SU-DHL-6 (cell line): ENCODE measurements around the gene GSTM5.

Experiments
- H2AFZ ChIP-seq: fragments of 200-600 bp; sonication (generic); 2 replicates; pipeline ENCODE4 v1.6.1; 2014; ENCODE audit warnings: low read depth, mild to moderate bottlenecking, moderate library complexity, mixed read lengths, antibody characterized with exemption, low read length; ENCODE audit not compliant: severe bottlenecking
- H3F3A ChIP-seq: fragments of 200-600 bp; shearing (Covaris generic); 2 replicates; pipeline ENCODE4 v1.6.0; 2016; ENCODE audit warnings: antibody characterized with exemption, mild to moderate bottlenecking; ENCODE audit not compliant: insufficient read depth
- H3K27ac ChIP-seq: fragments of 200-600 bp; sonication (generic); 2 replicates; pipeline ENCODE4 v1.5.1; 2016; ENCODE audit warnings: low read depth, mild to moderate bottlenecking, low read length, moderate library complexity, mixed read lengths
- H3K27me3 ChIP-seq: fragments of 200-600 bp; sonication (generic), shearing (Covaris generic); 2 replicates; pipeline ENCODE4 v1.6.0; 2014; ENCODE audit warnings: mild to moderate bottlenecking, low read length
- H3K36me3 ChIP-seq: fragments of 200-600 bp; sonication (generic); 2 replicates; pipeline ENCODE4 v1.6.1; 2014; ENCODE audit warnings: mild to moderate bottlenecking, low read length, mixed read lengths
- H3K4me2 ChIP-seq: fragments of 300-600, 200-600 bp; shearing (Covaris generic), sonication (generic); 2 replicates; pipeline ENCODE4 v1.6.0; 2014; ENCODE audit warnings: low read length, low read depth, mild to moderate bottlenecking; ENCODE audit not compliant: poor library complexity, severe bottlenecking
- H3K4me3 ChIP-seq: fragments of 200-600 bp; sonication (generic); 2 replicates; pipeline ENCODE4 v1.5.1; 2014; ENCODE audit warnings: antibody characterized with exemption, low read length, mild to moderate bottlenecking, mixed read lengths; ENCODE audit not compliant: insufficient read depth, poor library complexity, severe bottlenecking
- H3K79me2 ChIP-seq: fragments of 200-600 bp; sonication (generic); 2 replicates; pipeline ENCODE4 v1.6.1; 2014; ENCODE audit warnings: mild to moderate bottlenecking, low read length, moderate library complexity; ENCODE audit not compliant: insufficient read depth
- H3K9ac ChIP-seq: fragments of 200-600 bp; sonication (generic); 2 replicates; pipeline ENCODE4 v1.7.0; 2014; ENCODE audit warnings: mild to moderate bottlenecking, low read length
- H3K9me2 ChIP-seq: fragments of 200-600 bp; sonication (generic); replicated peaks from 2 replicates; pipeline ENCODE4 v1.6.1; 2014; ENCODE audit warnings: low read length; ENCODE audit not compliant: insufficient read depth
- H3K9me3 ChIP-seq: fragments of 200-600 bp; sonication (generic); 2 replicates; pipeline ENCODE4 v1.6.1; 2014; ENCODE audit warnings: low read length, mixed read lengths; ENCODE audit not compliant: insufficient read depth
- H4K20me1 ChIP-seq: fragments of 200-600 bp; sonication (generic); 2 replicates; pipeline ENCODE4 v1.6.1; 2014; ENCODE audit warnings: low read depth, mild to moderate bottlenecking, antibody characterized with exemption, low read length, moderate library complexity, mixed read lengths
- EZH2phosphoT487 ChIP-seq: fragments of 200-600 bp; sonication (generic), shearing (Covaris generic); conservative IDR thresholded peaks from 2 replicates; pipeline ENCODE4 v1.6.1; 2018; ENCODE audit warnings: mild to moderate bottlenecking, antibody characterized with exemption, low read length, moderate library complexity, mixed read lengths
- TF ChIP-seq, protein P1 (sequence below): fragments of 200-600 bp; sonication (generic); IDR thresholded peaks from one replicate; pipeline ENCODE4 v1.5.1; 2017; ENCODE audit warnings: antibody characterized with exemption, mild to moderate bottlenecking, low read length, moderate library complexity; ENCODE audit not compliant: insufficient read depth, poor library complexity, severe bottlenecking

Gene GSTM5

GRCh38 chr1:109719337-109719837 is 7.3 kb downstream of the GSTM5 start:
- Histone ChIP-seq H3F3A (no peaks in the 10 kb centered on the region), H3K27ac (no peak overlapping the region), H2AFZ (no peak overlapping the region), H3K4me3 (no peak overlapping the region), H3K9me3 (no peaks in the 10 kb centered on the region), H3K9ac (no peak overlapping the region), H4K20me1 (no peaks in the 10 kb centered on the region), H3K36me3 (no peaks in the 10 kb centered on the region), H3K79me2 (no peaks in the 10 kb centered on the region), H3K9me2 (no peaks in the 10 kb centered on the region), H3K4me2 (no peak overlapping the region), H3K27me3 (no peaks in the 10 kb centered on the region)
- TF ChIP-seq, protein P1, sequence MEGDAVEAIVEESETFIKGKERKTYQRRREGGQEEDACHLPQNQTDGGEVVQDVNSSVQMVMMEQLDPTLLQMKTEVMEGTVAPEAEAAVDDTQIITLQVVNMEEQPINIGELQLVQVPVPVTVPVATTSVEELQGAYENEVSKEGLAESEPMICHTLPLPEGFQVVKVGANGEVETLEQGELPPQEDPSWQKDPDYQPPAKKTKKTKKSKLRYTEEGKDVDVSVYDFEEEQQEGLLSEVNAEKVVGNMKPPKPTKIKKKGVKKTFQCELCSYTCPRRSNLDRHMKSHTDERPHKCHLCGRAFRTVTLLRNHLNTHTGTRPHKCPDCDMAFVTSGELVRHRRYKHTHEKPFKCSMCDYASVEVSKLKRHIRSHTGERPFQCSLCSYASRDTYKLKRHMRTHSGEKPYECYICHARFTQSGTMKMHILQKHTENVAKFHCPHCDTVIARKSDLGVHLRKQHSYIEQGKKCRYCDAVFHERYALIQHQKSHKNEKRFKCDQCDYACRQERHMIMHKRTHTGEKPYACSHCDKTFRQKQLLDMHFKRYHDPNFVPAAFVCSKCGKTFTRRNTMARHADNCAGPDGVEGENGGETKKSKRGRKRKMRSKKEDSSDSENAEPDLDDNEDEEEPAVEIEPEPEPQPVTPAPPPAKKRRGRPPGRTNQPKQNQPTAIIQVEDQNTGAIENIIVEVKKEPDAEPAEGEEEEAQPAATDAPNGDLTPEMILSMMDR: no peak
- TF ChIP-seq EZH2phosphoT487: no peak

DNA sequence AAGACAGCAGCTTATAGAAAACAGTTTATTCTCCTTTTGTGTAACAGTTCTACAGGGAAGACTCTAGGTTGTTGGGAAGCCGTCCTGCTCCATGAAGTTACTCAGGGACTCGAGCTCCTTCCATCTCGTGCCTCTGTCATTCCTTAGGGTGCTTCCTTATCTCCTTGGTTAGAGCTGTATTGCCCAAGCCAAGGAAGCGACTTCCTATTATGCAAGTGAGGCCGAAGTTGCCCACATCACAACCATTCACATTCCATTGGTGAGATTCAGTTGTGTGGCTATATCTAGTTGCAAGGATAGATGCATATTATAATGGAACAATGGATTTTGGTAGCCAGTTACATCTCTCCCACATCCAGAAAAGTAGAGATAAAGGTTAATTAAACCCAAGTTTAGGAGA is 9.0 kb downstream of the GSTM5 start:
- no peaks in the 10 kb centered on the region for H3K36me3 ChIP-seq
- no peak overlapping the region for H2AFZ ChIP-seq
- no peaks in the 10 kb centered on the region for H3K27me3 ChIP-seq
- H3K4me3 ChIP-seq: no peak overlapping the region
- H3K27ac ChIP-seq: no peak overlapping the region
- no peaks in the 10 kb centered on the region for H3K9me2 ChIP-seq
- no peaks in the 10 kb centered on the region for H3F3A ChIP-seq
- H3K9me3 ChIP-seq: no peaks in the 10 kb centered on the region
- H3K4me2 ChIP-seq: no peak overlapping the region
- no peak for TF ChIP-seq EZH2phosphoT487
- TF ChIP-seq, protein P1: no peak
- no peaks in the 10 kb centered on the region for H3K79me2 ChIP-seq
- no peak overlapping the region for H3K9ac ChIP-seq
- H4K20me1 ChIP-seq: no peaks in the 10 kb centered on the region

DNA sequence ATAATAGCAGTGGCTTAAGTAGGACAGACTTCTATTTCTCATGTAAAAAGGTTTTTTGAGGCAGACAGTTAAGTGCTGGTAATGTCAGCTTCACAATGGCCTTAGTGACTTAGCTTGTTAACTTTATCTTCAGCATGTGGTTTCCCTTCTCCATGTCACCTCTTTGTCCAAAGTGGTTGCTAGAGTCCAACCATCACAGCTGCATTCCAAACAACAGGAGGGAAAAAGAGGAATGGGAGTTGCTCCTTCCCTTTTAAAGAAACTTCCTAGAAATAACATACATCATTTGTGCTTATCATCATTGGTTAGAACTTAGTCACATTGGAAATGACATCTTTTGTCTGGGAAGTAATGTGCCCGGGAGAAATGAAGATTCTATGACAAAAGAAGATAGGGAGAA is 9.9 kb downstream of the GSTM5 start:
- Histone ChIP-seq H3K9me3 (no peaks in the 10 kb centered on the region), H3K4me2 (no peak overlapping the region), H3K9me2 (no peaks in the 10 kb centered on the region), H3K9ac (no peak overlapping the region), H2AFZ (no peak overlapping the region), H3F3A (no peaks in the 10 kb centered on the region), H3K4me3 (no peak overlapping the region), H3K27ac (no peak overlapping the region), H3K79me2 (no peaks in the 10 kb centered on the region), H3K27me3 (no peaks in the 10 kb centered on the region), H4K20me1 (no peaks in the 10 kb centered on the region), H3K36me3 (no peaks in the 10 kb centered on the region)
- TF ChIP-seq EZH2phosphoT487: no peak
- TF ChIP-seq, protein P1: no peak
